Measurements from ENCODE around the gene VRK3.

The VRK3 gene

DNA sequence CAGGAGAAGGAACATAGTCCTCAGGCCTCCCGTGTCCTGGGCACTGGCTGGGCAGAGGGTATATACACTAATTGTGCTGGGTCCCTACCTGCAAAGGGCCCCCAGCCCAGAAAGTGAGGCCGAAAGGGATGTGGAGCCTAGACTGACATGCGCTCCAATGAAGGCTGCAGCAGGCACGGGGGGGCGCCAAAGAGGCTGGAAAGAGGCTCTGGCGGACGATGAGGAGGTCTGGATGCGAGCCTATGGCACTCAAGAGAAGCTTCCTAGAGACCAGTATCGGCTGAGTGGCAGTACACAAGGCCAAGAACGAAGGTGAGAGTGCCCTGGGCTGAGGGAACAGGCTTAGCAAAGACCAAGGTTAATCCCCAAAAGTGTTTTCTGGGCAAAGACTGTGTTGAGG, 16.6 kb downstream of the VRK3 start:
- Histone ChIP-seq H2AFZ (ENCODE audit: low read depth, low read length) (no peak overlapping the region), H3K4me3 (ENCODE audit: low read depth in 1 of 2, low read length in 2 of 2) (no peak overlapping the region), H3K4me2 (ENCODE audit: insufficient read depth, low read length) (no peak overlapping the region), H3K9me3 (ENCODE audit: insufficient read depth, low read length, severe bottlenecking) (no peaks in the 10 kb centered on the region), H3K9ac (ENCODE audit: low read depth, low read length) (no peak overlapping the region), H3K4me1 (ENCODE audit: insufficient read depth, low read length) (no peaks in the 10 kb centered on the region), H3K79me2 (ENCODE audit: insufficient read depth, low read length) (no peaks in the 10 kb centered on the region), H3K27me3 (ENCODE audit: insufficient read depth, low read length, poor library complexity) (no peaks in the 10 kb centered on the region), H3K36me3 (ENCODE audit: insufficient read depth, low read length) (peaks cover 71% of the 10 kb centered on the region), H3K27ac (ENCODE audit: low read length) (no peak overlapping the region), H4K20me1 (ENCODE audit: insufficient read depth, low read length) (peaks cover 21% of the 10 kb centered on the region; the same call in 1 of the 2 replicates)
- DNase-seq: no peak
- no peak for ATAC-seq (ENCODE audit: insufficient read depth, low read depth)
- no peak for TF ChIP-seq EZH2 (IDR thresholded peaks at IDR 0.05; ENCODE audit: borderline replicate concordance, low read depth, low read length, severe bottlenecking)
- TF ChIP-seq, protein P1, sequence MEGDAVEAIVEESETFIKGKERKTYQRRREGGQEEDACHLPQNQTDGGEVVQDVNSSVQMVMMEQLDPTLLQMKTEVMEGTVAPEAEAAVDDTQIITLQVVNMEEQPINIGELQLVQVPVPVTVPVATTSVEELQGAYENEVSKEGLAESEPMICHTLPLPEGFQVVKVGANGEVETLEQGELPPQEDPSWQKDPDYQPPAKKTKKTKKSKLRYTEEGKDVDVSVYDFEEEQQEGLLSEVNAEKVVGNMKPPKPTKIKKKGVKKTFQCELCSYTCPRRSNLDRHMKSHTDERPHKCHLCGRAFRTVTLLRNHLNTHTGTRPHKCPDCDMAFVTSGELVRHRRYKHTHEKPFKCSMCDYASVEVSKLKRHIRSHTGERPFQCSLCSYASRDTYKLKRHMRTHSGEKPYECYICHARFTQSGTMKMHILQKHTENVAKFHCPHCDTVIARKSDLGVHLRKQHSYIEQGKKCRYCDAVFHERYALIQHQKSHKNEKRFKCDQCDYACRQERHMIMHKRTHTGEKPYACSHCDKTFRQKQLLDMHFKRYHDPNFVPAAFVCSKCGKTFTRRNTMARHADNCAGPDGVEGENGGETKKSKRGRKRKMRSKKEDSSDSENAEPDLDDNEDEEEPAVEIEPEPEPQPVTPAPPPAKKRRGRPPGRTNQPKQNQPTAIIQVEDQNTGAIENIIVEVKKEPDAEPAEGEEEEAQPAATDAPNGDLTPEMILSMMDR (IDR thresholded peaks at IDR 0.05; ENCODE audit: borderline replicate concordance, extremely low read depth, low read length, poor library complexity, severe bottlenecking): peak; percentile 32

DNA sequence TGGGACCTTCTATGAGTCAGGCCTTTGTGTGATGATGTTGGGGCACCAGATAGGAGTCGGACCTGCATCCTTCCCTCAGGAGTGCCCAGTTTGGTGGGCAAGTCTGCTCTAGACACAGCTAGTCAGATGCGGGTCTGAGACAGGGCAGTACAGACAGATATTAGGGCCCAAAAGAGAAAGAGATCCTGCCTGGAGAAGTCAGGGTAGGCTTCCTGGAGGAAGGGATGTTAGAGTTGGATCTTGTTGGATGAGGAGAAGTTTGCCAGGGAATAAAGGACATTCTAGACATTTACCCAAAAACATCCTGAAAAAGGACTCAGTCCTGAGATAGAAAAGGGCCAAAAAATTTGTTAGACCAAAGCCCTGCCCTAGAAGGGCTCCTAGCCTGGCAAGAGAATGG, 17.2 kb downstream of the VRK3 start:
- Histone ChIP-seq H3K27ac (ENCODE audit: low read length) (no peak overlapping the region), H3K4me3 (ENCODE audit: low read depth in 1 of 2, low read length in 2 of 2) (no peak overlapping the region), H3K4me2 (ENCODE audit: insufficient read depth, low read length) (no peak overlapping the region), H3K36me3 (ENCODE audit: insufficient read depth, low read length) (peaks cover 71% of the 10 kb centered on the region), H3K27me3 (ENCODE audit: insufficient read depth, low read length, poor library complexity) (no peaks in the 10 kb centered on the region), H3K9me3 (ENCODE audit: insufficient read depth, low read length, severe bottlenecking) (no peaks in the 10 kb centered on the region), H3K9ac (ENCODE audit: low read depth, low read length) (no peak overlapping the region), H3K79me2 (ENCODE audit: insufficient read depth, low read length) (no peaks in the 10 kb centered on the region), H3K4me1 (ENCODE audit: insufficient read depth, low read length) (no peaks in the 10 kb centered on the region), H2AFZ (ENCODE audit: low read depth, low read length) (no peak overlapping the region), H4K20me1 (ENCODE audit: insufficient read depth, low read length) (peaks cover 16% of the 10 kb centered on the region; the same call in 1 of the 2 replicates)
- TF ChIP-seq, protein P1 (IDR thresholded peaks at IDR 0.05; ENCODE audit: borderline replicate concordance, extremely low read depth, low read length, poor library complexity, severe bottlenecking): no peak
- TF ChIP-seq EZH2 (IDR thresholded peaks at IDR 0.05; ENCODE audit: borderline replicate concordance, low read depth, low read length, severe bottlenecking): no peak
- no peak for DNase-seq
- no peak for ATAC-seq (ENCODE audit: insufficient read depth, low read depth)

DNA sequence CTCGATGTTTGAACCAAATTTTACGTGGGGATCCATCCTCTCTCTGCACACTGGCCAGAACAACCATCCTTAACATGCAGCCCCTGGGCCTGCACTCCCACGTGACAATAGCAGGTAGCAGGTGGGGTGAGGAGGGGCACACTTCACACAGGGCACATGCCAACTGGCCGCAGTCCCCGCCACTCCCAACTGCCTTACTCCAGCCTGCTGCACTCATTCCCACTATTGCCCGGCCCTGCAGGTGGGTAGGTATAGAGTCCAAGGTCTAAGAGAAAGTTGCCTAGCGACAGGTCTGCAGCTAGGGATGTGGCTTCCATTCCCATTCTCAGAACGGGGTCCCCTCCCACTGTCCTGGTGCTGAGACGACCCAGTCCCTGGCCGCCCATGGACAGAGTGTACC, 18.0 kb downstream of the VRK3 start:
- H3K27me3 ChIP-seq (ENCODE audit: insufficient read depth, low read length, poor library complexity): no peaks in the 10 kb centered on the region
- no peaks in the 10 kb centered on the region for H3K9me3 ChIP-seq (ENCODE audit: insufficient read depth, low read length, severe bottlenecking)
- no peak for TF ChIP-seq EZH2 (IDR thresholded peaks at IDR 0.05; ENCODE audit: borderline replicate concordance, low read depth, low read length, severe bottlenecking)
- TF ChIP-seq, protein P1 (IDR thresholded peaks at IDR 0.05; ENCODE audit: borderline replicate concordance, extremely low read depth, low read length, poor library complexity, severe bottlenecking): no peak
- ATAC-seq (ENCODE audit: insufficient read depth, low read depth) (no peak), DNase-seq (no peak)
- peaks cover 75% of the 10 kb centered on the region for H3K36me3 ChIP-seq (ENCODE audit: insufficient read depth, low read length)
- H4K20me1 ChIP-seq (ENCODE audit: insufficient read depth, low read length): peaks cover 20% of the 10 kb centered on the region
- no peaks in the 10 kb centered on the region for H3K4me1 ChIP-seq (ENCODE audit: insufficient read depth, low read length)
- no peak overlapping the region for H2AFZ ChIP-seq (ENCODE audit: low read depth, low read length)
- H3K4me2 ChIP-seq (ENCODE audit: insufficient read depth, low read length): no peak overlapping the region
- no peak overlapping the region for H3K4me3 ChIP-seq (ENCODE audit: low read depth in 1 of 2, low read length in 2 of 2)
- no peak overlapping the region for H3K27ac ChIP-seq (ENCODE audit: low read length)
- no peaks in the 10 kb centered on the region for H3K79me2 ChIP-seq (ENCODE audit: insufficient read depth, low read length)
- H3K9ac ChIP-seq (ENCODE audit: low read depth, low read length): no peak overlapping the region

DNA sequence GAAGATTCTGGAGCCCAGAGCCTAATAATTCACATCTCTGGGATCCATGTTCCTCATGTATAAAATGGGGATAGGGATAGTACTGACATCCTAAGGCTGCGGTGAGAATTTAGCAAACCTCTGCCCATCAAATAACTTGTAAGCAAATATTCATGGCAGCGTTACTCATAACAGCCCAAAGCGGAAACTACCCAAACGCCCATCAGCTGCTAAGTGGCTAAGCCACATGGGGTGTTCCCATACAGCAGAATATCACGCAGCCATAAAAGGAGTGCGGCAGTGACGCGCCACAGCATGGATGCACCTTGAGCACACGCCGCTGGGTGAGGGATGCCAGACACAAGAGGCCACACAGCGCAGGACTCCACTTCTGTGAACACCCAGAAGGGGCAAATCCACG, 19.7 kb downstream of the VRK3 start:
- DNase-seq (no peak), ATAC-seq (ENCODE audit: insufficient read depth, low read depth) (no peak)
- Histone ChIP-seq H3K4me3 (ENCODE audit: low read depth in 1 of 2, low read length in 2 of 2) (no peak overlapping the region), H3K4me2 (ENCODE audit: insufficient read depth, low read length) (no peak overlapping the region), H3K9me3 (ENCODE audit: insufficient read depth, low read length, severe bottlenecking) (no peaks in the 10 kb centered on the region), H3K4me1 (ENCODE audit: insufficient read depth, low read length) (no peaks in the 10 kb centered on the region), H3K79me2 (ENCODE audit: insufficient read depth, low read length) (no peaks in the 10 kb centered on the region), H2AFZ (ENCODE audit: low read depth, low read length) (no peak overlapping the region), H3K36me3 (ENCODE audit: insufficient read depth, low read length) (peaks cover 83% of the 10 kb centered on the region), H3K27ac (ENCODE audit: low read length) (no peak overlapping the region), H3K27me3 (ENCODE audit: insufficient read depth, low read length, poor library complexity) (no peaks in the 10 kb centered on the region), H4K20me1 (ENCODE audit: insufficient read depth, low read length) (peaks cover 31% of the 10 kb centered on the region), H3K9ac (ENCODE audit: low read depth, low read length) (no peak overlapping the region)
- TF ChIP-seq, protein P1 (IDR thresholded peaks at IDR 0.05; ENCODE audit: borderline replicate concordance, extremely low read depth, low read length, poor library complexity, severe bottlenecking): no peak
- no peak for TF ChIP-seq EZH2 (IDR thresholded peaks at IDR 0.05; ENCODE audit: borderline replicate concordance, low read depth, low read length, severe bottlenecking)
